ENCODE results near the gene TLK2.
A peak's percentile ranks its signal among the peaks of the same experiment; 100 is the strongest.

The TLK2 gene

DNA sequence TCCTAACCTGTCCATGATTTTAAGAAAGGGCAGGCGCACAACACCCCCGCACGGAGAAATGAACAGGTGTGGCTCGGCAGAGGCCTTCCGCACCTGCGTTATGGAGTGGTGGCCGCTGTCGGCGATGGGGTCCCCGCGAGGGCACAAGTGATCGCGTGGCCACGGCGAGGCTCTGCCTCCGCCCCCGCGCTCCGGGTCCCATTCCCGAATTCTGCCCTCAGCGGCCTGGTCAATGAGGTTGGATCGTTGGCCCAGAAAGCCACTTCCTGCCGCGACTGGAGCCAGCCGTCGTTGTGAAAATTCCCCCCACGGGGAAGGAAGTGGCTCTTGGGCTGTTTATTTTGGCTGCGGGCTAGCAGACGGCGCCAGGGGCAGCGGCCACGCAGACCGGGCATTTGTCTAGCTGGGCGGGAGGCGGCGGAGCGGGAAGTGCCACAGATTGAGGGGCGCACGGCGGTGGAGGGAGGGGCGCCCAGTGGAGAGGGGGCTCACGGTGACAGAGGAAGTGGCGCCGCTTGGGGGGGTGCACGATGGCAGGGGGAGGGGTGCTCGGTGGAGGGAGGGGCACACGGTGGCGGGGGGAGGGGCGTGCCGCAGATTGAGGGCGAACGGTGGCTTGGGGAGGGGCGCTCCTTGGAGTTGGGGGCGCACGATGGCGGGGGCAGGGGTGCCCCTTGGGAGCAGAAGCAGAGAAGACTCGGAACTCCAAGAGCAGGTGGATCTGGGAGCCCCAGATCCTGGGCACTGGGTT, 173.8 kb downstream of the TLK2 start (continued):
- TF ChIP-seq ZBTB8A (tag by site-specific recombination; IDR thresholded peaks at IDR 0.05), result peak; percentile 51
- TF ChIP-seq ZNF112 (tag by site-specific recombination; IDR thresholded peaks at IDR 0.05), result no peak
- TF ChIP-seq, protein P1, sequence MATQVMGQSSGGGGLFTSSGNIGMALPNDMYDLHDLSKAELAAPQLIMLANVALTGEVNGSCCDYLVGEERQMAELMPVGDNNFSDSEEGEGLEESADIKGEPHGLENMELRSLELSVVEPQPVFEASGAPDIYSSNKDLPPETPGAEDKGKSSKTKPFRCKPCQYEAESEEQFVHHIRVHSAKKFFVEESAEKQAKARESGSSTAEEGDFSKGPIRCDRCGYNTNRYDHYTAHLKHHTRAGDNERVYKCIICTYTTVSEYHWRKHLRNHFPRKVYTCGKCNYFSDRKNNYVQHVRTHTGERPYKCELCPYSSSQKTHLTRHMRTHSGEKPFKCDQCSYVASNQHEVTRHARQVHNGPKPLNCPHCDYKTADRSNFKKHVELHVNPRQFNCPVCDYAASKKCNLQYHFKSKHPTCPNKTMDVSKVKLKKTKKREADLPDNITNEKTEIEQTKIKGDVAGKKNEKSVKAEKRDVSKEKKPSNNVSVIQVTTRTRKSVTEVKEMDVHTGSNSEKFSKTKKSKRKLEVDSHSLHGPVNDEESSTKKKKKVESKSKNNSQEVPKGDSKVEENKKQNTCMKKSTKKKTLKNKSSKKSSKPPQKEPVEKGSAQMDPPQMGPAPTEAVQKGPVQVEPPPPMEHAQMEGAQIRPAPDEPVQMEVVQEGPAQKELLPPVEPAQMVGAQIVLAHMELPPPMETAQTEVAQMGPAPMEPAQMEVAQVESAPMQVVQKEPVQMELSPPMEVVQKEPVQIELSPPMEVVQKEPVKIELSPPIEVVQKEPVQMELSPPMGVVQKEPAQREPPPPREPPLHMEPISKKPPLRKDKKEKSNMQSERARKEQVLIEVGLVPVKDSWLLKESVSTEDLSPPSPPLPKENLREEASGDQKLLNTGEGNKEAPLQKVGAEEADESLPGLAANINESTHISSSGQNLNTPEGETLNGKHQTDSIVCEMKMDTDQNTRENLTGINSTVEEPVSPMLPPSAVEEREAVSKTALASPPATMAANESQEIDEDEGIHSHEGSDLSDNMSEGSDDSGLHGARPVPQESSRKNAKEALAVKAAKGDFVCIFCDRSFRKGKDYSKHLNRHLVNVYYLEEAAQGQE (tag by site-specific recombination; IDR thresholded peaks at IDR 0.05), result no peak
- TF ChIP-seq BCL11B (tag by site-specific recombination; IDR thresholded peaks at IDR 0.05; ENCODE audit: low read depth), result no peak
- no peak for TF ChIP-seq ZBTB48 (tag by site-specific recombination; IDR thresholded peaks at IDR 0.05)
- TF ChIP-seq ZNF391 (tag by site-specific recombination; IDR thresholded peaks at IDR 0.05; ENCODE audit: borderline replicate concordance, low read depth), result no peak
- TF ChIP-seq MZF1 (tag by site-specific recombination; IDR thresholded peaks at IDR 0.05; ENCODE audit: borderline replicate concordance), result no peak
- TF ChIP-seq, protein P2, sequence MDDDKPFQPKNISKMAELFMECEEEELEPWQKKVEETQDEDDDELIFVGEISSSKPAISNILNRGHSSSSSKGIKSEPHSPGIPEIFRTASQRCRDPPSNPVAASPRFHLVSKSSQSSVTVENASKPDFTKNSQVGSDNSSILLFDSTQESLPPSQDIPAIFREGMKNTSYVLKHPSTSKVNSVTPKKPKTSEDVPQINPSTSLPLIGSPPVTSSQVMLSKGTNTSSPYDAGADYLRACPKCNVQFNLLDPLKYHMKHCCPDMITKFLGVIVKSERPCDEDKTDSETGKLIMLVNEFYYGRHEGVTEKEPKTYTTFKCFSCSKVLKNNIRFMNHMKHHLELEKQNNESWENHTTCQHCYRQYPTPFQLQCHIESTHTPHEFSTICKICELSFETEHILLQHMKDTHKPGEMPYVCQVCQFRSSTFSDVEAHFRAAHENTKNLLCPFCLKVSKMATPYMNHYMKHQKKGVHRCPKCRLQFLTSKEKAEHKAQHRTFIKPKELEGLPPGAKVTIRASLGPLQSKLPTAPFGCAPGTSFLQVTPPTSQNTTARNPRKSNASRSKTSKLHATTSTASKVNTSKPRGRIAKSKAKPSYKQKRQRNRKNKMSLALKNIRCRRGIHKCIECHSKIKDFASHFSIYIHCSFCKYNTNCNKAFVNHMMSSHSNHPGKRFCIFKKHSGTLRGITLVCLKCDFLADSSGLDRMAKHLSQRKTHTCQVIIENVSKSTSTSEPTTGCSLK (tag by site-specific recombination; IDR thresholded peaks at IDR 0.05), result no peak
- no peak for TF ChIP-seq ZNF292 (tag by site-specific recombination; IDR thresholded peaks at IDR 0.05; ENCODE audit: borderline replicate concordance, low read depth)
- no peak for TF ChIP-seq ZNF830 (tag by site-specific recombination; IDR thresholded peaks at IDR 0.05; ENCODE audit: low read depth)
- TF ChIP-seq ZSCAN16 (tag by site-specific recombination; IDR thresholded peaks at IDR 0.05), result no peak
- no peak for TF ChIP-seq GLI4 (tag by site-specific recombination; IDR thresholded peaks at IDR 0.05)
- no peak for TF ChIP-seq ZNF670 (tag by site-specific recombination; IDR thresholded peaks at IDR 0.05; ENCODE audit: low read depth)
- peak; percentile 35; the same call in 1 of the 2 replicates for TF ChIP-seq ZFHX2 (tag by site-specific recombination; conservative IDR thresholded peaks at IDR 0.05)
- TF ChIP-seq, protein P3, sequence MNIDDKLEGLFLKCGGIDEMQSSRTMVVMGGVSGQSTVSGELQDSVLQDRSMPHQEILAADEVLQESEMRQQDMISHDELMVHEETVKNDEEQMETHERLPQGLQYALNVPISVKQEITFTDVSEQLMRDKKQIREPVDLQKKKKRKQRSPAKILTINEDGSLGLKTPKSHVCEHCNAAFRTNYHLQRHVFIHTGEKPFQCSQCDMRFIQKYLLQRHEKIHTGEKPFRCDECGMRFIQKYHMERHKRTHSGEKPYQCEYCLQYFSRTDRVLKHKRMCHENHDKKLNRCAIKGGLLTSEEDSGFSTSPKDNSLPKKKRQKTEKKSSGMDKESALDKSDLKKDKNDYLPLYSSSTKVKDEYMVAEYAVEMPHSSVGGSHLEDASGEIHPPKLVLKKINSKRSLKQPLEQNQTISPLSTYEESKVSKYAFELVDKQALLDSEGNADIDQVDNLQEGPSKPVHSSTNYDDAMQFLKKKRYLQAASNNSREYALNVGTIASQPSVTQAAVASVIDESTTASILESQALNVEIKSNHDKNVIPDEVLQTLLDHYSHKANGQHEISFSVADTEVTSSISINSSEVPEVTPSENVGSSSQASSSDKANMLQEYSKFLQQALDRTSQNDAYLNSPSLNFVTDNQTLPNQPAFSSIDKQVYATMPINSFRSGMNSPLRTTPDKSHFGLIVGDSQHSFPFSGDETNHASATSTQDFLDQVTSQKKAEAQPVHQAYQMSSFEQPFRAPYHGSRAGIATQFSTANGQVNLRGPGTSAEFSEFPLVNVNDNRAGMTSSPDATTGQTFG (tag by site-specific recombination; IDR thresholded peaks at IDR 0.05; ENCODE audit: borderline replicate concordance), result no peak
- TF ChIP-seq, protein P4, sequence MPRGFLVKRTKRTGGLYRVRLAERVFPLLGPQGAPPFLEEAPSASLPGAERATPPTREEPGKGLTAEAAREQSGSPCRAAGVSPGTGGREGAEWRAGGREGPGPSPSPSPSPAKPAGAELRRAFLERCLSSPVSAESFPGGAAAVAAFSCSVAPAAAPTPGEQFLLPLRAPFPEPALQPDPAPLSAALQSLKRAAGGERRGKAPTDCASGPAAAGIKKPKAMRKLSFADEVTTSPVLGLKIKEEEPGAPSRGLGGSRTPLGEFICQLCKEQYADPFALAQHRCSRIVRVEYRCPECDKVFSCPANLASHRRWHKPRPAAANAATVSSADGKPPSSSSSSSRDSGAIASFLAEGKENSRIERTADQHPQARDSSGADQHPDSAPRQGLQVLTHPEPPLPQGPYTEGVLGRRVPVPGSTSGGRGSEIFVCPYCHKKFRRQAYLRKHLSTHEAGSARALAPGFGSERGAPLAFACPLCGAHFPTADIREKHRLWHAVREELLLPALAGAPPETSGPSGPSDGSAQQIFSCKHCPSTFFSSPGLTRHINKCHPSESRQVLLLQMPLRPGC (tag by site-specific recombination; IDR thresholded peaks at IDR 0.05), result no peak
- TF ChIP-seq, protein P5, sequence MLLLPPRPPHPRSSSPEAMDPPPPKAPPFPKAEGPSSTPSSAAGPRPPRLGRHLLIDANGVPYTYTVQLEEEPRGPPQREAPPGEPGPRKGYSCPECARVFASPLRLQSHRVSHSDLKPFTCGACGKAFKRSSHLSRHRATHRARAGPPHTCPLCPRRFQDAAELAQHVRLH (tag by site-specific recombination; IDR thresholded peaks at IDR 0.05), result no peak
- TF ChIP-seq SP3 (tag by site-specific recombination; IDR thresholded peaks at IDR 0.05), result peak; percentile 7; the same call in 1 of the 2 replicates
- no peak for TF ChIP-seq ZNF747 (tag by site-specific recombination; IDR thresholded peaks at IDR 0.05)
- TF ChIP-seq ZNF140 (tag by site-specific recombination; IDR thresholded peaks at IDR 0.05), result no peak
- TF ChIP-seq ZNF202 (tag by site-specific recombination; IDR thresholded peaks at IDR 0.05; ENCODE audit: borderline replicate concordance), result no peak
- TF ChIP-seq ZNF529 (tag by site-specific recombination; IDR thresholded peaks at IDR 0.05; ENCODE audit: insufficient replicate concordance), result no peak
- TF ChIP-seq, protein P6, sequence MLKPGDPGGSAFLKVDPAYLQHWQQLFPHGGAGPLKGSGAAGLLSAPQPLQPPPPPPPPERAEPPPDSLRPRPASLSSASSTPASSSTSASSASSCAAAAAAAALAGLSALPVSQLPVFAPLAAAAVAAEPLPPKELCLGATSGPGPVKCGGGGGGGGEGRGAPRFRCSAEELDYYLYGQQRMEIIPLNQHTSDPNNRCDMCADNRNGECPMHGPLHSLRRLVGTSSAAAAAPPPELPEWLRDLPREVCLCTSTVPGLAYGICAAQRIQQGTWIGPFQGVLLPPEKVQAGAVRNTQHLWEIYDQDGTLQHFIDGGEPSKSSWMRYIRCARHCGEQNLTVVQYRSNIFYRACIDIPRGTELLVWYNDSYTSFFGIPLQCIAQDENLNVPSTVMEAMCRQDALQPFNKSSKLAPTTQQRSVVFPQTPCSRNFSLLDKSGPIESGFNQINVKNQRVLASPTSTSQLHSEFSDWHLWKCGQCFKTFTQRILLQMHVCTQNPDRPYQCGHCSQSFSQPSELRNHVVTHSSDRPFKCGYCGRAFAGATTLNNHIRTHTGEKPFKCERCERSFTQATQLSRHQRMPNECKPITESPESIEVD (tag by site-specific recombination; IDR thresholded peaks at IDR 0.05), result no peak
- TF ChIP-seq, protein P7, sequence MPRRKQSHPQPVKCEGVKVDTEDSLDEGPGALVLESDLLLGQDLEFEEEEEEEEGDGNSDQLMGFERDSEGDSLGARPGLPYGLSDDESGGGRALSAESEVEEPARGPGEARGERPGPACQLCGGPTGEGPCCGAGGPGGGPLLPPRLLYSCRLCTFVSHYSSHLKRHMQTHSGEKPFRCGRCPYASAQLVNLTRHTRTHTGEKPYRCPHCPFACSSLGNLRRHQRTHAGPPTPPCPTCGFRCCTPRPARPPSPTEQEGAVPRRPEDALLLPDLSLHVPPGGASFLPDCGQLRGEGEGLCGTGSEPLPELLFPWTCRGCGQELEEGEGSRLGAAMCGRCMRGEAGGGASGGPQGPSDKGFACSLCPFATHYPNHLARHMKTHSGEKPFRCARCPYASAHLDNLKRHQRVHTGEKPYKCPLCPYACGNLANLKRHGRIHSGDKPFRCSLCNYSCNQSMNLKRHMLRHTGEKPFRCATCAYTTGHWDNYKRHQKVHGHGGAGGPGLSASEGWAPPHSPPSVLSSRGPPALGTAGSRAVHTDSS (tag by site-specific recombination; IDR thresholded peaks at IDR 0.05), result no peak
- TF ChIP-seq MEIS1 (CRISPR knock-in tag; IDR thresholded peaks at IDR 0.05; ENCODE audit: borderline replicate concordance), result no peak

Data from HEK293 (cell line).